HG02759 (cell line): Measurements from ENCODE around the gene MPDU1.

Experiments
- ATAC-seq: cut with Tn5 transposase; IDR thresholded peaks from one replicate; pipeline ENCODE4 v1.9.1; 2021; ENCODE audit warnings: mild to moderate bottlenecking, moderate library complexity; ENCODE audit not compliant: unreplicated experiment

The MPDU1 gene

DNA sequence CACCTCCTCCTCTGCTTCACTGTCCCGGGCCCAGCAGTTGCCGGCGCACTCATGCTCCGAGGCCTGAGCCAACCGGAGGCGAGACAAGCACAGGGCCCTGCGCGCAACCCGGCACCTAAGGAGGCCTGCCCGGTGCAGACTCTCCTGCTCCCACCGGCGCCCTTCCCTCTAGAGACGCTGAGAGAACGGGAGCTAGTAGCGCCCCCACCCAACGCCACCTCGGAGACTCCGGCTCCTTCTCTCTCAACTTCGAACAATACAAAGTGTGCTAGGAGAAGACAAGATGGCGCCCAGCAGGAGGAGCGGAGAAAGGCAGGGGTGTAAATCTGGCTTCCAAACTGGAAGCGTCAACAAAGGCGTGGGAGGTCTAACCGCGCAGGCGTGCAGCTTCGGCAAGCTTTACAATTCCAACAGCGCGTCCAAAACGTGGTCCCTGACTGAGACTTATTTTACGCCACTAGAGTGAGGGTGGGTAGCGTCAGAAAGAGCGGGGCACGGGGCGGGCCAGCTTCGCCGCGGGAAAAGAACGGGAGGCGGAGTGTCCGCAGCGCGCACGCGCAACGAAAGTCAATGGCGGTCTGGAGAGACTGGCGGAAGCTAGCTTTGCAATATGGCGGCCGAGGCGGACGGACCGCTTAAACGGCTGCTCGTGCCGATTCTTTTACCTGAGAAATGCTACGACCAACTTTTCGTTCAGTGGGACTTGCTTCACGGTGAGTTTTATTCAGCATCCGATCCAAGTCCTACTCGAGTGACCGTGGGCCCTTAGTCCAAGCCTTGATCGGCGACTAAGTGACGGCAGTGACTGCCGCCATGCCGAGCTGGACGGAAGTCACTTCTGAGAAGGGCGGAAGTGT, at the start of gene MPDU1:
TSS of gene MPDU1 (plus strand) at position 600 of the 857 bp plus-strand sequence. CDS start at position 611, 11 bp downstream.
- peak; percentile 73 for ATAC-seq

DNA sequence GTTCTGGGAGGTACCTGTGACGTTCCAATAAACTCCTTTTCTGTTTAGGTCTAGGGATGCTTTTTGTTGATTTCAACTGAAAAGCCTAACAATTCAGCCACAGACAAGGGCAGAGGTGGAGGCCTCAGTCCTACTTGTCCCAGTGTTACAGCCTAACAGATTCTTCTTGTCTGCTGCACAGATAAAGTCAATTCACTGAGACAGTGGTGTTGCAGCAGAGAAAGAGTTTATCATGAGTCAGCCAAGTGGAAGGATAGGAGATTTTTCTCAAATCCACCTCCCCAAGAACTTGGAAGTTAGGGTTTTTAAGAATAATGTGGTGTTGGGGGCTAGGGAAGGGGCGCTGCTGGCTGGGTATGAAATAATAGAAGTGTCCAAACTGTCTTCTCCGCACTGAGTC, 45.6 kb upstream of the MPDU1 start:
- ATAC-seq: no peak

DNA sequence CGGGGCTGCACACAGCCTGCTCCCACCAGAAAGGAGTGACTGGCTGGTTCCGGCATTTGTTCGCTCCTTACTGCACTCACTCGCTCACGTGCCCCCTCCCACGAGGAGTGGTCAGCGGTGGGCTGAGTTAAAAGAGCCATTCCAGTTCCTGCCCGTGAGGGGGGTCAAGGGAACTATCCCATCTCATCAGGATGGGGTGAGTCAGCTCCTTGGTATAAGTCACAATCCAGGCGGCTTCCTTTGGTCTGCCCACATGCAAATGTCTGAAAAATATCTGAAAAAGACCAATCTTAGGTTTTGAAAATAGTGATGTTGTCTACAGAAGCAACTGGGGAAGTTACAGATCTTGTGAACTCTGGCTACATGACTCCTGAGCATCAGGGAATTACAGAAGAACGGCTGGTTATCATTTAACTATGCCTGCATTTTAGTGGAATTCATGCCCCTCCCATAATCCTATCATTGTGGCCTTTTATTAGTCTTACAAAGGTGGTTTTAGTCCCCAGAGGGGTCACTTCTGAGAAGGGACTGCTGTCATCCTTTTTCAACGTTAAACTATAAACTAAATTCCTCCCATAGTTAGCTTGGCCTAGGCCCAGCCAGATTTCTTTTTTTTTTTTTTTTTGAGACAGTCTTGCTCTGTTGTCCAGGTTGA, 44.6 kb upstream of the MPDU1 start:
- no peak for ATAC-seq

DNA sequence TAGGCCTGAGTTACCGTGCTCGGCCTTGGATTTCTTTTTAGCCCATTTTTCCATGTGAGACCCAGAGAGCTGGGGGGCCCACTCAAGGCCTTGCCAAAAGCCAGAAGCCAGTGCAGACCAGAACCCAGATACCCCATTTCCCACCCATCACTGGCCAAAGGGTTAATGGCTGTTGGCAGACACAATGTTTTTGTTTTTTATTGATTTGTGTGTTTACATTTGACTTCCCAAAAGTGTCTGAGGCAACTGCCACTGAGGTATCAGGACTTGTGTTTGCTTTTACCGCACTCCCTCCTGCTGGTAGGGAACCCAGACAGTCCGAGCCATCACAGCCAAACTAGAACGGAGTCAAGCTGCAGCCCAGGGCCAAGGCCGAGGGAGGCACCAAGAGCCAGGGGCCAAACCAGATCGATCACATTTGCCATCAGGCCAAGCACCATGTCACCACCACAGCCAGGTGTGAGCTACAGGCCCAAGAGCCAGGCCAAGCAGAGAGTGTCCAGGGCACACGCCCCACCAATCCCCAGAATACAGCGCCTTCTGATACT, 42.5 kb upstream of the MPDU1 start:
- ATAC-seq: no peak

DNA sequence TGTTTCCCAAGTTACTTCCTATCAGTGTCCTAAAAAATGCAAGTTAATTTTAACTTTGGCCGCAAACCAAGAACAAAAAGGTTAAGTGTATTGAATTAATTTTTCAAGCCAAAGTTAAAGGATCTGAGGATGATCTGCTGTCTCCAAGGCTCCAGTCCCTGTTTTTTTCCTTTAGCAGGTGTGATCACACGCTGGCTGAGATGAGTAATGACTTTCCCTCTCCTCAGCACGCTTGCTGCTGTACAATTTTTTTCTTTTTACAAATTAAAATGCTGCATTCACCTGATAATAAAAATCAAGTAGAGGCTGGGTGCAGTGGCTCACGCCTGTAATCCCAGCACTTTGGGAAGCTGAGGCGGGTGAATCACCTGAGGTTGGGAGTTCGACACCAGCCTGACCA, 38.7 kb upstream of the MPDU1 start:
- no peak for ATAC-seq

DNA sequence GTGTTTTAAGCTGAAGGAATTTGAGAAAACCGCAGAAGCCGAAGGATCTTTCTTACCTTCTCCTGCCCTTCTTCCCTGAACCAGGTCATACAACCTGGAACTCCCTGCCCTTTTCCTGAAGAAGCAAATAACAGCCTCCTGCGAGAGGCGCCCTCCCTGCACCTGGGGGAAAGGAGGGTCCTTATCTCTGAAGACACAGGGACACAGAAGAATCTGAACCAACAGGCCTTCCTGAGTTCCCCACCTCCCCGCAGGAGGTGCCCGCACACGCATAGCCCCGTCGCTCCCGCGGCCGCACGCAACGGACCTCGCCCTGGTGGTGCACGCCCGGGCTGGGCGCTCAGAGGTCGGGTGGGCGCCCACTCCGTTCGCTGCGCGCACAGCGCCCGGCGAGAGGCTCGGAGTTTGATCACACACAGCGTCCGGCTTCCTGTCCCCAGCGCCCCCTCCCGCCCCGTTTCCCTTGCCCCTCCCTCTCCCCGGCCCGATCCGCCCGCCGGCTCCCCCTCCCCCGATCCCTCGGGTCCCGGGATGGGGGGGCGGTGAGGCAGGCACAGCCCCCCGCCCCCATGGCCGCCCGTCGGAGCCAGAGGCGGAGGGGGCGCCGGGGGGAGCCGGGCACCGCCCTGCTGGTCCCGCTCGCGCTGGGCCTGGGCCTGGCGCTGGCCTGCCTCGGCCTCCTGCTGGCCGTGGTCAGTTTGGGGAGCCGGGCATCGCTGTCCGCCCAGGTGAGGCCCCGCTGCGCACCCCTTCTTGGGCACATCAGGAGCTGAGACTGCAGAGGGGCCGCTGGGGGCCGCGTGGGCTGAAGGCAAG, 34.9 kb upstream of the MPDU1 start, which contains the start of gene TNFSF12:
TSS of gene TNFSF12 (plus strand) at position 474 of the 816 bp plus-strand sequence. CDS start at position 570, 96 bp downstream.
- no peak for ATAC-seq

DNA sequence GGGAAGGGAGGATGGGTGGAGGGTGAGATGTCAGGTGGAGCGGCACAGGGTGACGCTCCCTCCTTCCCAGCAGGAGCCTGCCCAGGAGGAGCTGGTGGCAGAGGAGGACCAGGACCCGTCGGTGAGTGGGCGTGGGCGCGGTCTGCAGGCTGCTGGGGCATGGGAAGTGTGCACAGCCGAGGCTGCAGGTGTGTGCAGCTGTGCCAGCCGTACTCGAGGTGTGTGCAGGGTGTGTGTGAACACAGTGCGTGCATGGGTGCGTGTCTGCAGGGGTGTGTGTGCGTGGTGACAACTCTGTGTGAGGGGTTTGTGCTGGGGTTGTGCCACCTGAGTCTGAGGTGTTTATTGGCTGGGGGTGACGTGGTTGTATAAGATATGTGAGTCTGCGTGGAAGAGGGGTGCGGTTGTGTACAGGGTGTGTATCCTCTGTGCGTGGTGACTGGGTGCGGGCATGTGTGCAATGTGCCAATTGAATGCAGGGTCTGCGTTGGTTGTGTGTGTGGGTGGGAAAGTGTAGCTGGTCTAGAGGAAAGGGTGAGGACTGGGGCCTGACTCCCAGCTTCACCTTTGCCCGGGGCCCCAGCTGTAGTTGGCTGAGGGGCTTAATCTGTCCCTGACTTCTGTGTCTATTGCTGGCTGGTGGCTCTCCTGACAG, 34.1 kb upstream of the MPDU1 start:
- no peak for ATAC-seq

DNA sequence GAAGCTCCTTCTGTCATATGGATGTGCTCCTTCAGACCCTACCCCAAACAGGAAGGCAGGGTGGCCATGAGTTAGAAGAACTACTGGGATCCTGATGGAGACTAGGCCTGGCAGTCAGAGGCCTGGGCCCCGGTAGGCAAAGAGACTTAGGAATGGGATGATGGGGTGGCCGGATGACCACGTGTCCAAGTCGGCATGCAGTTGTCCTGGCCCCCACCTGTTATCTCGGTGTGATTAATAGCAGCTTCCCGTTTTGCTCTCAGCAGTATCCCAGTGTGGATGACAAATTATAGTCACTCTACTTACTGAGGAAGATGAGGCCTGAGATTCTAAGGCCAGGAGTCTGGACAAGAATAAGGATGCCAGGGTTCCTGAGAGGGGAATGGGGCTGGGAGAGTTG, 33.3 kb upstream of the MPDU1 start:
- no peak for ATAC-seq

DNA sequence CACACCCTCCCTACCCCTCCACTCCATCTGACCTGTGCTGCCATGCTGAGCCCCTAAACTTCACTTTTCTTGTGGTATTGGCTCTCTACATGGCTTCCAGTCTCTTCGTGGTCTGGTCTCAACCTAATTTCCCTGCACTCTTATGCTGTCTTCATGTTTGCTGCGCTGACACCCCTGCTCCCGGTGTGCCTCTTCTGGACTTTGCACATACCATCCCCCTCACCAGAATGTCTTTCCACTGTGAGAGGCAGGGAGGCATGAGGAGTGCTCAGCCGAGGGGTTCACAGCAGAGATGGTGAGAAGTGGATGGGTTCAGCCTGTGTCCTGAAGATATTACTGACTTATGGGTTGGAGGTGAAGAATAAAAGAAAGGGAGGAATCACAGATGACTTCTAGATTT, 32.3 kb upstream of the MPDU1 start:
- no peak for ATAC-seq

DNA sequence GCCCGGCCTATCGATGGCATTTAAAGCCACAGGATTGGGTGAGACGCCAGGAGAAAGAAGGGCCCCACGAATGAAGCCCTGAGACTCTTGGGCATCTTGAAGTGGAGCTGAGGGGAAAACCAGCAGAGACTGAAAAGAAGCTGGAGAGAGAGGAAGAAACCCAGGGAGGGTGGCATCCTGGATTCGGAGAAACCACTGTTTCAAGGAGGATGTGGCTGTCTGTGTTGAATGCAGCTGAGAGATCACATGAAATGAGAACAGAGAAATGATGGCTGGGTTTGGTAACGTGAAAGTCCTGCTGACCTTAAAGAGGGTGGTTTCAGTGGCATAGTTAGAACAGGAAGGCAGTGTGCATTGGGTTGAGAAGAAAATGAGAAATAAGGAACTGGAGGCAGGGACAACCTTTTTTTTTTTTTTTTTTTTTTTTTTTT, 31.0 kb upstream of the MPDU1 start:
- peak; percentile 61 for ATAC-seq

DNA sequence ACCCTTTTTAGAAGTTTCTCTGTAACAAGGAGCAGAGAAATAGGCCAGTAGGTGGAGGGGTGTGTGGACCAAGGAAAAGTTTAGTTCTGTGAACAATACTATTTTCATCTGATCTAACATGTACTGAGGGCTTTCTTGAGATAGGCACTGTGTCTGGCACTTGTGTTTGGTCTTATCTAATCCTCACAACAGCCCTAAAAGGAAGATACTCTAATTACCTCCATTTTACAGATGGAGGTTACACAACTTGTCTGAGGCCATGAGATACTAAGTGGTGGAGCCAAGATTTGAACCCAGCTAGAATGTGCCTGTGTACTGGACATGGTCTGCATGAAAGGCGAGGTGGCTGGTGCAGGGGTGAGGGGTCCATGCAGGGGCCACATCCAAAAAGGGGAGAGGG, 30.3 kb upstream of the MPDU1 start:
- ATAC-seq: no peak

DNA sequence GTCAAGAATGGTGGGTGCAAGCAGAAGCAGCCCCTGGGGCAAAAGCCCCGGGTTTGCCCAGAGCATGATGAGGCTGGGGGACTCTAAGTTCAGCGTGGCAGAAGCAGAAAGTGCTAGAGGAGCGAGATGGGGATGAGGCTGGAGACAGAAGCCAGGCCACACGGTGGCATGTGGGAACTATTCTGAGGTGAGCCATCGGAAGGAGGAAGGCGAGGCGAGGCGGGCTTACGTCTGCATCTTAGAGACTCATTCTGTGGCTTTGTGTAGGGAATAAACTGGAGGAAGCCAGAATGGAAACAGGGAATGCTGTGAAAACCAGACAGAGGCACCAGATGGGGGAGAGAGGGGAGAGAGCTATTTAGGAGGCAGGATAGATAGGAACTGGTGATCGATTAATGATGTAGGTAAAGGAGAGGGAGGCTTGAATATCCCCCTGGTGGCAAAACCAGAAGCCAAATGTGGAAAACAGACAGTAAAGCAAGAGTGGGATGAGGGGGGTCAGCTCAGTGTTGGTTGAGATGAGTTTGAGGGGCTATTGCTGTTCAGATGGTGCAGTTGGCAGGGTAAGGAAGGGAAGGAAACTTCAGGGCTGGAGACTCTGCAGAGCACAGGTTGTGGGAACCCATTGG, 28.2 kb upstream of the MPDU1 start:
- ATAC-seq: no peak

DNA sequence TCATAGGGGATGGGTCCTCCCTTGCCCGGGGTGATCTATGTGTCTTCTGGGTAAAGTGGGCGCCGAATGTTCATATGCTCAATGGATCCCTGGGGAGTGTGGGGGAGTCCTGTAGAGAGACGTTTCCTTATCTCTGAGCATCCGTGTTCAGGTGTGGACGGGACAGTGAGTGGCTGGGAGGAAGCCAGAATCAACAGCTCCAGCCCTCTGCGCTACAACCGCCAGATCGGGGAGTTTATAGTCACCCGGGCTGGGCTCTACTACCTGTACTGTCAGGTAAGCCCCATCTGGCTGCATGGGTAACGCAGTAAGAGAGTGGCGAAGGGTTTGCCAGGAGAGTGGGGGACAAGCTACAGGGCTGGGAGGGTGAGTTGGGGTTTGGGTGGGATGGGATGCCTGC, 27.0 kb upstream of the MPDU1 start:
- ATAC-seq: no peak

DNA sequence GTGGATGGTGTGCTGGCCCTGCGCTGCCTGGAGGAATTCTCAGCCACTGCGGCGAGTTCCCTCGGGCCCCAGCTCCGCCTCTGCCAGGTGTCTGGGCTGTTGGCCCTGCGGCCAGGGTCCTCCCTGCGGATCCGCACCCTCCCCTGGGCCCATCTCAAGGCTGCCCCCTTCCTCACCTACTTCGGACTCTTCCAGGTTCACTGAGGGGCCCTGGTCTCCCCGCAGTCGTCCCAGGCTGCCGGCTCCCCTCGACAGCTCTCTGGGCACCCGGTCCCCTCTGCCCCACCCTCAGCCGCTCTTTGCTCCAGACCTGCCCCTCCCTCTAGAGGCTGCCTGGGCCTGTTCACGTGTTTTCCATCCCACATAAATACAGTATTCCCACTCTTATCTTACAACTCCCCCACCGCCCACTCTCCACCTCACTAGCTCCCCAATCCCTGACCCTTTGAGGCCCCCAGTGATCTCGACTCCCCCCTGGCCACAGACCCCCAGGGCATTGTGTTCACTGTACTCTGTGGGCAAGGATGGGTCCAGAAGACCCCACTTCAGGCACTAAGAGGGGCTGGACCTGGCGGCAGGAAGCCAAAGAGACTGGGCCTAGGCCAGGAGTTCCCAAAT, 26.4 kb upstream of the MPDU1 start:
- no peak for ATAC-seq

DNA sequence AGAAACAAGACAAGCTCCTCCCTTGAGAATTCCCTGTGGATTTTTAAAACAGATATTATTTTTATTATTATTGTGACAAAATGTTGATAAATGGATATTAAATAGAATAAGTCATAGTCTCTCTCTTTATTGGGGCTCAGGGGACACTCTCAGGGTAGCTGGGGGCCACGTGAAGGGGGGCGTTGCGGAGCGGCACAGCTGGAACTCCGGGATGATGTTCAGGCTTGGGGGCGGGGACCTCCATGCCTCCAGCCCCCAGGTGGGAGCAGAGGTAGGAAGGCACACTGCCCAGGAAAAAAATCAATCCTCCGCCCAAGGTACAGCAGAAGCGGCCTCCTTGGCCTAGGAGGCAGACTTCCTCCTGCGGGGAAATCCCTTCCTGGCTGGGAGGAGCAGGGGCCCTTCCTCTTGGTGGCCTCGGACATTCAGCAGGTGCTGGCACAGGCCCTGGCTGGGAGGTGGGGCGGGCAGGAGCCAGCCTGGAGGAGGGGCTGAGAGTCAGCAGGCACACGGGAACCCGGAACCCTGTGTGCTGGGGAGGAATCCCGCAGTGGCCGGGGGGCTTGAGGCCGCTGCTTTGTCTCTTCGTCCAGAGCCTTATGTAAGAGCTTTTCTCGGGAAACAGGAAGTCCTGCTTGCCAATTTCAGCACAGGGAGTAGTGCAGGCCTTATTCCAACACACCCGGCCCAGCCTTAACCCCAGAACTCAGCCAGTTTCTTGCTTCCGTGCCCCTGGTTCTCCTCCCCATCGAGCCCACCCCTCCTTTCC, 25.7 kb upstream of the MPDU1 start:
- ATAC-seq: no peak

DNA sequence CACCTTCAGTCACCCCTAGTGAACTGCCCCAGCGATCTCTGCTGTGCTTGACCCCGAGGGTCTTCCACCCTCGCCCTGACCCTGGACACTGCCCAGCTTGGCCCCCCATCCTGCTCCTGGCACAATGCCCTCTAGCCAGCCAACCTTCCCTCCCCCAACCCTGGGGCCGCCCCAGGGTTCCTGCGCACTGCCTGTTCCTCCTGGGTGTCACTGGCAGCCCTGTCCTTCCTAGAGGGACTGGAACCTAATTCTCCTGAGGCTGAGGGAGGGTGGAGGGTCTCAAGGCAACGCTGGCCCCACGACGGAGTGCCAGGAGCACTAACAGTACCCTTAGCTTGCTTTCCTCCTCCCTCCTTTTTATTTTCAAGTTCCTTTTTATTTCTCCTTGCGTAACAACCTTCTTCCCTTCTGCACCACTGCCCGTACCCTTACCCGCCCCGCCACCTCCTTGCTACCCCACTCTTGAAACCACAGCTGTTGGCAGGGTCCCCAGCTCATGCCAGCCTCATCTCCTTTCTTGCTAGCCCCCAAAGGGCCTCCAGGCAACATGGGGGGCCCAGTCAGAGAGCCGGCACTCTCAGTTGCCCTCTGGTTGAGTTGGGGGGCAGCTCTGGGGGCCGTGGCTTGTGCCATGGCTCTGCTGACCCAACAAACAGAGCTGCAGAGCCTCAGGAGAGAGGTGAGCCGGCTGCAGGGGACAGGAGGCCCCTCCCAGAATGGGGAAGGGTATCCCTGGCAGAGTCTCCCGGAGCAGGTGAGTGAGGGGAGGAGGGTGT, 24.9 kb upstream of the MPDU1 start, which contains the start of gene TNFSF13:
TSS of gene TNFSF13 (plus strand) at position 207 of the 776 bp plus-strand sequence. CDS start at position 497, 290 bp downstream.
- no peak for ATAC-seq

DNA sequence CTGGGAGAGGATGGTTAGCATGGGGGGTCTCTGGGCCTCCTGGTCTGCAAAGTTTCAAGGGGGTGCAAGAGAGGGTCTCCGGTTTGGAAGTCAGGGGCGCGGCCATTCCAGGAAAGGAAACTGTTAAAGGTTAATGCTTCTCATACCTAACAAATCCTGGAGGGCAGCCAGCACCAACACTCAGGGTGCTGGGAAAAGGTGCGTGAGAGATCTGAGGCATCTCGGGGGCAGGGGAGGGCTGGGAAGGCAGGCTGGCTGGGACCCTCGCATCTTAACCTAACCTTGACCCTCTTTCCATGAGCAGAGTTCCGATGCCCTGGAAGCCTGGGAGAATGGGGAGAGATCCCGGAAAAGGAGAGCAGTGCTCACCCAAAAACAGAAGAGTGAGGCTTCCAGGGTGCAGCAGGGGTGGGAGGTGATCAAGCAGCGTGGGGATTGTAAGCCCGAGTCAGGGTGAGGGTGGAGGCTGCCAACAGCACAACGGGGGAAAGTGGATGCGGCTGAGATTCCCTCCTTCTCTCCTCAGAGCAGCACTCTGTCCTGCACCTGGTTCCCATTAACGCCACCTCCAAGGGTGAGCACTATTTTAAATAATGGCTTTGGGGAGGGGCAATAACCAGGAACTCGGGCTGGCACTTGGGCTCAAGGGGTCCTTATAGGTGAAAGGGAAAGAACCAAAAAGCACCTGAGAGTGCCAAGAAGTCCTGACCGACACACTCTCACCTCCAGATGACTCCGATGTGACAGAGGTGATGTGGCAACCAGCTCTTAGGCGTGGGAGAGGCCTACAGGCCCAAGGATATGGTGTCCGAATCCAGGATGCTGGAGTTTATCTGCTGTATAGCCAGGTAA, 24.1 kb upstream of the MPDU1 start:
- ATAC-seq: no peak
